Esophagus (tissue), 2 donors: Measurements from ENCODE around the gene WAPL. TPM values are rescaled to one million over a fixed set of nuclear protein-coding genes. Genes with fewer than 3 reads are reported as not detected.

Experiments used
- H3K27ac ChIP-seq, 2 donors: one replicate each; pipeline ENCODE4 v1.5.1; 2013; ENCODE audit warnings: low read depth in 2 of 2, mild to moderate bottlenecking in 2 of 2, inconsistent platforms in 1 of 2, low read length in 1 of 2, moderate library complexity in 1 of 2
- H3K27me3 ChIP-seq, 2 donors: one replicate each; pipeline ENCODE4 v1.6.1; 2013; ENCODE audit warnings: low read length in 2 of 2, control low read depth in 1 of 2, mild to moderate bottlenecking in 1 of 2; ENCODE audit not compliant: insufficient read depth in 2 of 2, control insufficient read depth in 1 of 2
- H3K36me3 ChIP-seq, 2 donors: one replicate each; pipeline ENCODE4 v1.6.1; 2013; ENCODE audit warnings: low read length in 1 of 2; ENCODE audit not compliant: control insufficient read depth in 2 of 2, insufficient read depth in 2 of 2
- H3K4me1 ChIP-seq, 2 donors: one replicate each; pipeline ENCODE4 v1.6.1; 2013; ENCODE audit warnings: low read length in 1 of 2; ENCODE audit not compliant: control insufficient read depth in 2 of 2, insufficient read depth in 2 of 2
- H3K4me3 ChIP-seq, 2 donors: one replicate each; pipeline ENCODE4 v1.5.1; 2013; ENCODE audit warnings: low read length in 2 of 2, mild to moderate bottlenecking in 2 of 2, low read depth in 1 of 2, moderate library complexity in 1 of 2
- H3K9me3 ChIP-seq, 2 donors: one replicate each; pipeline ENCODE4 v1.6.1; 2013; ENCODE audit warnings: mild to moderate bottlenecking in 2 of 2, low read depth in 1 of 2, low read length in 1 of 2, moderate library complexity in 1 of 2; ENCODE audit not compliant: control insufficient read depth in 2 of 2, insufficient read depth in 1 of 2
- whole genome bisulfite sequencing, 2 donors: extraction: QIAGEN DNeasy Blood & Tissue Kit; methylation state at CpG; one replicate each; pipeline ENCODE4 v1.1.7; 2013; 5-methylcytosine and 5-hydroxymethylcytosine counted together
- polyA plus RNA-seq, 2 donors: library from polyadenylated mRNA; stranded (reverse); fragments of 200-250 nt; gene quantifications; one replicate each; pipeline ENCODE4 v1.2.3, GENCODE V29; 2013
- donor health status: healthy with polysubstance abuse.
- donor health status: Bipolar disorder and iron deficiency.

The WAPL gene
- polyA plus RNA-seq, 2 donors = 9.9 to 13.5 TPM

DNA sequence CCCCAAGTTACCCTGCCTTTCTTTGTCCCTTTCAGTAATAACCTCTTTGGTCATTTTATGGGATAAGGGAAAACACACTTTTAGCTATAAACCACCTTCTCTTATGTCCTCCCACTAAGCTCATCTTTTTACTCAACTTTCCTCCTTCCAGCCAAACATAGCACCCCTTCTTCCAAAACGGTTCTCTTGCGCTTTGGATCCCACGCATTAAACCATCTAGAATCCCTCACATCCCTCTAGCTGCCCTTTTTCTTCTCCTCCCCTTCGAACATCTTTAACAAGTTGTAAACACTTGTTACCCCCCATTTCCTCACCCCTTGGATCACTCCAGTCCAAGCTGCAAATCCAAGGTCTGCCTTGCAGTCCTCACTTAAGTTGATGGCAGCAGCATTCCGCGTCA lies 13.4 kb downstream of the WAPL start:
- Histone ChIP-seq H3K27me3 (no peaks in the 10 kb centered on the region), H3K4me1 (peaks cover 0 to 5% of the 10 kb centered on the region in 2 donors), H3K36me3 (peaks cover 0 to 3% of the 10 kb centered on the region in 2 donors), H3K27ac (no peak overlapping the region), H3K4me3 (no peak overlapping the region), H3K9me3 (no peaks in the 10 kb centered on the region)
- WGBS, 2 donors = 91 to 93% methylated on average over 6 of the region's 6 CpGs

DNA sequence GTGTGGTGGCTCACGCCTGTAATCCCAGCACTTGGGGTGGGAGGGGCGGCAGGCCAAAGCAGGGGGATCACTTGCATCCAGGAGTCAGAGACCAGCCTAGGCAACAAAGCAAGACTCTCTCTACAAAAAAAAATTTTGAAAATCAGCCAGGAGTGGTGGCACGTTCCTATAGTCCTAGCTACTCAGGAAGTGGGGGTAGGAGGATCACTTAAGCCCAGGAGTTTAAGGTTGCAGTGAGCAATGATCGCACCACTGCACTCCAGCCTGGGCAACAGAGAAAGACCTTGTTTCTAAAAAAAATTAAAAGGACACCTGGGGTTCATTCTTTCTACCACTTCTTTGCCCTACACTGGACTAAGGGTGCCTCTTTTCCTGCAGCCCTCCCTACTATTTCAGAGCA lies 15.1 kb downstream of the WAPL start:
- Histone ChIP-seq H3K4me3 (no peak overlapping the region), H3K27me3 (no peaks in the 10 kb centered on the region), H3K27ac (no peak overlapping the region), H3K9me3 (no peaks in the 10 kb centered on the region), H3K4me1 (peaks cover 0 to 3% of the 10 kb centered on the region in 2 donors), H3K36me3 (peaks cover 0 to 3% of the 10 kb centered on the region in 2 donors)
- WGBS, 2 donors = 72 to 77% methylated on average over 4 of the region's 4 CpGs

DNA sequence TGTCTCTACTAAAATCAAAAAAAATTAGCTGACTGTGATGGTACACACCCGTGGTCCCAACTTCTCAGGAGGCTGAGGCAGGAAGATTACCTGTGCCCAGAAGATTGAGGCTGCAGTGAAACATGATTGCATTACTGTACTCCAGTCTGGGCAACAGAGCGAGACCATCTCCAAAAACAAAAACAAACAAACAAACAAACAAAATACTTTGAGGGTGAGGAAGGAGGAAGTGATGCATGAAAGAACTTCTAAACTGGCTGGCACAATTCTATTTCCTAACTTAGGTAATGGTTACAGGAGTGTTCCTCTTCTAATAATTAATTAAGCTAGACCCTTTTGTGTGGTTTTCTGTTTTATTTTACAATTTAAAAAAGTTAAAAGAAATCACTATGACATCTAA lies 15.5 kb downstream of the WAPL start:
- Histone ChIP-seq H3K4me3 (no peak overlapping the region), H3K27me3 (no peaks in the 10 kb centered on the region), H3K4me1 (peaks cover 0 to 2% of the 10 kb centered on the region in 2 donors), H3K36me3 (peaks cover 0 to 3% of the 10 kb centered on the region in 2 donors), H3K9me3 (no peaks in the 10 kb centered on the region), H3K27ac (no peak overlapping the region)
- WGBS, 2 donors = 69 to 76% methylated on average over 2 of the region's 2 CpGs

DNA sequence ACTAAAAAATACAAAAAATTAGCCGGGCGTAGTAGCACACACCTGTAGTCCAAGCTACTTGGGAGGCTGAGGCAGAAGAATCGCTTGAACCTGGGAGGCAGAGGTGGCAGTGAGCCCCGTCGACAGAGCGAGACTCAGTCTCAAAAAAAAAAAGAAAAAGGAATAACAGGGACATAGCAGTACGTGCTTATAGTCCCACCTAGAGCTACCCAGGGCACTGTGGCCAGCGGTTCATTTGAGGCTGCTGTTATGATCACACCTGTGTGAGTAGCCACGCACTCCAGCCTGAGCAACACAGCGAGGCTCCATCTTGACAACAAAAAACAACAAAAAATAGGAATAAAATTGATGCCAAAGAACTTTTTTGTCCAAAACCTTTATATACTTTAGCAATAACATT lies 17.1 kb downstream of the WAPL start:
- Histone ChIP-seq H3K4me1 (no peaks in the 10 kb centered on the region), H3K9me3 (no peaks in the 10 kb centered on the region), H3K27me3 (no peaks in the 10 kb centered on the region), H3K36me3 (peaks cover 6% of the 10 kb centered on the region in 2 donors), H3K27ac (no peak overlapping the region), H3K4me3 (no peak overlapping the region)
- WGBS, 2 donors = 94 to 97% methylated on average over 10 of the region's 10 CpGs

DNA sequence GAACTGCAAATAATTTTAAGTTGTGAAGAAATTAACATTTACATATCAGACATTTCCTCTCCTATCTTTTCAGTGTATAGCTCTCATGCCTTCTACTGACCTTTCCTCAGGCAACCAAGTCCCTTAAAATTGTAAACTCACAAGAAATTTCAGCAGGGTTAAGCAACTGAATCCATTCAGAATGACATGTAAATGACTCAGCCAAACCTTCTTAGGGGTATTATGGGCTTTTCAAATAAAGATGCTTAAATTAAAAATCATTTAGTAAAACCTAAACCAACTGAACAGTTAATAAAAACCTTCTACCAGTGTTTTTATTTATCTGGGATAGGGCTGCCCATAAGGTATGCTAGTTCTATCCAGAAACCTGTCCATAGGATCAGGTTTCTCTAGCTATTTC lies 20.7 kb downstream of the WAPL start:
- Histone ChIP-seq H3K36me3 (peaks cover 6% of the 10 kb centered on the region in 2 donors), H3K4me3 (no peak overlapping the region), H3K4me1 (no peaks in the 10 kb centered on the region), H3K9me3 (no peaks in the 10 kb centered on the region), H3K27ac (no peak overlapping the region), H3K27me3 (no peaks in the 10 kb centered on the region)

DNA sequence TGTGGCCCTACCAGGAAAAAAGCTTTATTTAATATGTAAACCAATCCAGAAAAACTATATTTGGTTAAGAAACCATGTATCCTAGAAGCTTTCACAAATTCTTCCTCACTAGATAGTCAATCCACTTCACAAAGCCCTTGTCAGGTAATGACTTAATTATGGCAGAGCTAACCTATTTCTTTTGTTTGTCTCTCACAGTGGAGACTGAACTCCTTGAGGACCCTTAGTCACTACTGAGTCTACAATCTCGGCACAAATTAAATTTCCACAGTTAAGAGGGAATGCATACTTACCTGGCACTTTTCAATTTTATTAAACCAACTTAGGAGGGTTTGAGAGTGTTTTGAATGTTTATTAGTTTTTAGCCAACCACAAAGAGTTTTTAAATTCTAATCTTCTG lies 23.0 kb downstream of the WAPL start:
- H3K27ac ChIP-seq = no peak overlapping the region
- H3K36me3 ChIP-seq = peaks cover 6 to 8% of the 10 kb centered on the region in 2 donors
- no peaks in the 10 kb centered on the region for H3K4me1 ChIP-seq
- H3K9me3 ChIP-seq = no peaks in the 10 kb centered on the region
- H3K27me3 ChIP-seq = no peaks in the 10 kb centered on the region
- no peak overlapping the region for H3K4me3 ChIP-seq
- WGBS, 2 donors = 82 to 90% methylated on average over 1 of the region's 1 CpG

DNA sequence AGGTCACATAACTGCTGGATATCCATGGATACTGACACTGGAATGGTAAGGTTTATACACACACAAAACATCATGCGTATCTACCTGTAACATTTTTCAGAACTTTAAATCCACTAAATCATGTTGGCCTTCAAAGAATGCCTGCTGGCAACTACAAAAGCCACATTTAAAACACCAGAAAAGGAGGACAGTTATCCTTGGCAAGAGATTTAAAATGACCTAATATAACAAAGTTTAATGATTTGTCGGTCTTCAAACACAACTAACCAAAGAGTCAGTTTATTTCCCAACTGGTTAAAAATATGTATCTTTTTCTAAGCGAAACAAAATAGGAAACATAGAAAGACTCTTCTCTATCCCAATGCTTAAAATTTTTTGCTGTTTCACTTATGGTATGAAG lies 24.0 kb downstream of the WAPL start:
- Histone ChIP-seq H3K27ac (no peak overlapping the region), H3K4me3 (no peak overlapping the region), H3K9me3 (no peaks in the 10 kb centered on the region), H3K27me3 (no peaks in the 10 kb centered on the region), H3K4me1 (no peaks in the 10 kb centered on the region), H3K36me3 (peaks cover 6 to 8% of the 10 kb centered on the region in 2 donors)
- WGBS, 2 donors = 84 to 85% methylated on average over 3 of the region's 3 CpGs

DNA sequence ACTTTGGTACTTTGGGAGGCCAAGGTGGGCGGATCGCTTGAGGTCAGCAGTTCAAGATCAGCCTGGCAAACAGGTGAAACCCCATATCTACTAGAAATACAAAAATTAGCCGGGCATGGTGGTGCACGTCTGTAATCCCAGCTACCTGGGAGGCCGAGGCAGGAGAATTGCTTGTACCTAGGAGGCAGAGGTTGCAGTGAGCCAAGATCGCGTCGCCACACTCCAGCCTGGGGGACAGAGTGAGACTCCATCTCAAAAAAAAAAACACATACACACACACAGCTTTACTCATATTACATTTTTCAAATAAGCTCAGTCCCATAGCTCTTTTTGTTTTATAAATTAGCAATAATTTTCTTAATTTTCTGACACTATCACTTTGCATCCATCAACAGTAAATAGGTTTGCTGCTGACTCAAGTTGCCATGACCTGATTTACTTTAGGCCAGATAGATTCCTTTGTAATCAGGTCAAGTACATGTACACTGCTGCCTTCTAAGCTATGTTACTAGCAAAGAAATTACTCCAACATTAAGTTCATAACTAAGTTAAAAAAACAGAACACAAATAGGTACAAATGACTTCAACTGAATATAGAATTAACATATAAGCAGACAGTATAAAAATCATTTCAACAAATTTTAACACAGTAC lies 31.5 kb downstream of the WAPL start:
- Histone ChIP-seq H3K27ac (no peak overlapping the region), H3K4me1 (no peaks in the 10 kb centered on the region), H3K36me3 (peaks cover 2 to 6% of the 10 kb centered on the region in 2 donors), H3K27me3 (no peaks in the 10 kb centered on the region), H3K9me3 (no peaks in the 10 kb centered on the region), H3K4me3 (no peak overlapping the region)
- WGBS, 2 donors = 97 to 98% methylated on average over 8 of the region's 8 CpGs

DNA sequence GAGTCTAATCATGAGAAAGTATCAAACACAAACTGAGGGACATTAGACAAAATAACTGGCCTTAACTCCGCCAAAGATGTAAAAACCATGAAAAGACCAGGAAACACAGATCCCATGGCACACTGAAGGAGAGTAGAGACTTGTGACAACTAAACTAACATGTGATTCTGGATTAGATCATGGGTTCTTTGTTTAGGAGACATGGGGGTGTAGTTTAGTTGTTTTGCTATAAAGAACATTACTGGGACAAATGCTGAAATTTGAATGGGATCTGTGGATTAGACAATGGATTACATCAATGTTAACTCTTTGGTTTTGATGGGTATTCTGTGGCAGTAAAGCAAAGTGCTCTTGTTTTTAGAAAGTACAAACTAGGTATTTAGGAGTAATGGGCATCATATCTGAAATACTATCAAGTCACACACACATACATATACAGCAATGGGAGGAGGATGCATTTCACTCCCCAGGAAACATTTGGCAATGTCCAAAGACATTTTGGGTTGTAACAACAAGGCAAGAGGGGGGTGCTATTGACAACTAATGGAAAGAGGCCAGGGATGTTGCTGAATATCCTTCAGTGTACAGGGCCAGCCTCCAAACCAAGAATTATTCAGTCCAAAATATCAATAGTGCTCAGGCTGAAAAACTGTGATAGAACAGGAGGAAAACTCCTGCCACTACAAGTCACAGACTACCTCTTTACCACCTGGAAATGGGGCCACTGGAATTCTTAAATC lies 32.4 kb downstream of the WAPL start:
- Histone ChIP-seq H3K27me3 (no peaks in the 10 kb centered on the region), H3K9me3 (no peaks in the 10 kb centered on the region), H3K36me3 (peaks cover 3 to 6% of the 10 kb centered on the region in 2 donors), H3K4me3 (no peak overlapping the region), H3K4me1 (no peaks in the 10 kb centered on the region), H3K27ac (no peak overlapping the region)
- 96 to 100% methylated on average over 1 of the region's 1 CpG for WGBS, 2 donors

DNA sequence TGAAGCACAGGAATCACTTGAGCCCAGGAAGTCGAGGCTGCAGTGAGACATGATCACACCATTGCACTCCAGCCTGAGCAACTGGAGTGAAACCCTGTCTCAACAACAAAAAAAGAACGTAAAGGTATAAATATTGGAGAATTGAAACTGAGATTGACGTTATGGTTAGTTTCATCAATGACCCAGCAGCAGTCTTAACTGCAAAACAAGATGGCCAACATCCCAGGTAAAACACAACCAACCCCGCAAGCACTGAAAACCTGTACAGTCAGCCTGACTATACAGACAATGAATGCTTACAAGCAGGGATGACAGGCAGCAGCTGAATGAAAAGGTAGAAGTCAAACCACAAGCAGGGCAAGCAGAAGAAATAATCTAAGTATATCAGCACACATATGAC lies 34.7 kb downstream of the WAPL start:
- Histone ChIP-seq H3K9me3 (no peaks in the 10 kb centered on the region), H3K36me3 (peaks cover 3 to 10% of the 10 kb centered on the region in 2 donors), H3K27me3 (no peaks in the 10 kb centered on the region), H3K27ac (no peak overlapping the region), H3K4me1 (no peaks in the 10 kb centered on the region), H3K4me3 (no peak overlapping the region)
- WGBS, 2 donors = 84 to 88% methylated on average over 4 of the region's 4 CpGs
